Mesendoderm (in vitro differentiated cells): Measurements from ENCODE around the gene IL6R.

Source experiments
- DNase-seq: peaks from one replicate; pipeline ENCODE4 v3.0.0; 2013
- H2AK5ac ChIP-seq: 2 replicates; pipeline ENCODE4 v1.6.1; 2013; ENCODE audit warnings: low read length, inconsistent platforms
- H2BK120ac ChIP-seq: 2 replicates; pipeline ENCODE4 v1.6.1; 2013; ENCODE audit warnings: low read depth, mild to moderate bottlenecking, low read length, moderate library complexity, mixed read lengths
- H2BK15ac ChIP-seq: replicated peaks from 2 replicates; pipeline ENCODE4 v1.6.1; 2013; ENCODE audit warnings: low read depth, mild to moderate bottlenecking, moderate library complexity
- H2BK5ac ChIP-seq: 2 replicates; pipeline ENCODE4 v1.6.1; 2013; ENCODE audit warnings: low read length, inconsistent platforms
- H3K18ac ChIP-seq: 2 replicates; pipeline ENCODE4 v1.6.1; 2013; ENCODE audit warnings: mild to moderate bottlenecking, low read length, mixed read lengths
- H3K23ac ChIP-seq: one replicate; pipeline ENCODE4 v1.6.1; 2013; ENCODE audit warnings: low read length
- H3K27ac ChIP-seq: 2 replicates; pipeline ENCODE4 v1.5.1; 2013; ENCODE audit warnings: low read depth, mild to moderate bottlenecking, inconsistent platforms, low read length, moderate library complexity
- H3K27me3 ChIP-seq: 2 replicates; pipeline ENCODE4 v1.6.1; 2013; ENCODE audit warnings: low read length, control low read depth, mild to moderate bottlenecking, inconsistent platforms; ENCODE audit not compliant: insufficient read depth, poor library complexity
- H3K36me3 ChIP-seq: 2 replicates; pipeline ENCODE4 v1.6.1; 2013; ENCODE audit warnings: low read length, inconsistent platforms; ENCODE audit not compliant: control insufficient read depth, insufficient read depth
- H3K4ac ChIP-seq: one replicate; pipeline ENCODE4 v1.6.1; 2013; ENCODE audit warnings: low read depth, mild to moderate bottlenecking, low read length, moderate library complexity
- H3K4me1 ChIP-seq: 2 replicates; pipeline ENCODE4 v1.6.1; 2013; ENCODE audit warnings: low read depth, low read length, inconsistent platforms; ENCODE audit not compliant: control insufficient read depth
- H3K4me2 ChIP-seq: 2 replicates; pipeline ENCODE4 v1.6.1; 2013; ENCODE audit warnings: low read length
- H3K4me3 ChIP-seq: 2 replicates; pipeline ENCODE4 v1.5.1; 2013; ENCODE audit warnings: mild to moderate bottlenecking, low read length
- H3K56ac ChIP-seq: one replicate; pipeline ENCODE4 v1.6.1; 2013; ENCODE audit warnings: low read length
- H3K79me1 ChIP-seq: 2 replicates; pipeline ENCODE4 v1.6.1; 2013; ENCODE audit warnings: low read length, inconsistent platforms
- H3K79me2 ChIP-seq: 2 replicates; pipeline ENCODE4 v1.6.1; 2013; ENCODE audit warnings: mild to moderate bottlenecking, low read length; ENCODE audit not compliant: control insufficient read depth, insufficient read depth
- H3K9ac ChIP-seq: 2 replicates; pipeline ENCODE4 v1.6.1; 2013; ENCODE audit warnings: low read length, inconsistent platforms
- H4K5ac ChIP-seq: one replicate; pipeline ENCODE4 v1.6.1; 2013; ENCODE audit warnings: low read length
- H4K8ac ChIP-seq: one replicate; pipeline ENCODE4 v1.6.1; 2013; ENCODE audit warnings: low read depth, mild to moderate bottlenecking, control low read depth, low read length, moderate library complexity
- WGBS: extraction: QIAGEN DNeasy Blood & Tissue Kit; methylation state at CpG from one replicate; pipeline ENCODE4 v1.1.7; 2013; ENCODE audit warnings: low lambda C conversion rate, missing lambda C conversion rate; ENCODE audit not compliant: insufficient coverage; ENCODE audit errors: extremely low coverage; 5-methylcytosine and 5-hydroxymethylcytosine counted together

The IL6R gene

DNA sequence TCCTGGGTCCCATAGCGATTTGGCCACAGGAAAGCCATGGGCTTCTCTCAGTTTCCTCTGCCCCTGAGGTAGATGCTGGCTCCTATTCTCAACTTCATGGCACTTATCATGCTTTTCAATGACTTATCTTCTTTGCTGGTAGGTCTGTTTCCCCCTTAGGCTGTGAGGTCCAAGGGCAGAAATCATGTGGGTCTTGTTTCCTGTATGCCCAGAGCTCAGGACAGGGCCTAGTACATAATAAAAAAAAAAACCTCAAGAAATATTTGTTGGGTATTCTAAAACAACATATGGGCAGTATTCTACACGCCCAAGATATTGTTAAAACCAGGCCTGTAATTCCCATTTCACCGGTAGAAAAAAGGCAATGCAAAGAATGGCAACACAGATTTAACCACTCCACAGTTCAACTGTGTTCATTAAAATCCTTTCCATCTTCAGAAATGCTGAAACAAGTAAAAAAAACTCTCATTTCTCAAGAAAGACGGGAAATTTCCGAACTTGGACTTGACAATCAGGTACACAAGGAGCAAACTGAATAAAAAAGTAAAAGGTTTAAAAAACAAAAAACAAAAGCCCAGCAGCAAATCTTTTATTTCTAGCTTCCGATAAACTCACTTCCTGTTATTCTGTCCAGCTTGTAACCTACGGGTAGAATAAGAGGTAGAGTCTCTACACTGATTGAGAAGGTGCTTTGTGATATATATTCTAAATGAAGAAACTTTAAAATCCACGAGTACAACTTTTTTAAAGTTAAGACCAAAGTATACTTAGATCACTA is 90.5 kb downstream of the IL6R start:
- H2BK120ac ChIP-seq, result no peak overlapping the region
- H3K4me1 ChIP-seq, result peaks cover 4% of the 10 kb centered on the region
- H4K5ac ChIP-seq, result no peak overlapping the region
- no peak overlapping the region for H4K8ac ChIP-seq
- no peak overlapping the region for H2AK5ac ChIP-seq
- H3K9ac ChIP-seq, result no peak overlapping the region
- H3K36me3 ChIP-seq, result no peaks in the 10 kb centered on the region
- no peak overlapping the region for H3K4me2 ChIP-seq
- WGBS, result no CpG with 5 or more reads among the region's 8 CpGs
- no peak overlapping the region for H3K4me3 ChIP-seq
- no peak overlapping the region for H2BK5ac ChIP-seq
- H3K27ac ChIP-seq, result no peak overlapping the region
- H3K79me1 ChIP-seq, result no peaks in the 10 kb centered on the region
- no peak overlapping the region for H3K56ac ChIP-seq
- H3K79me2 ChIP-seq, result no peaks in the 10 kb centered on the region
- no peak overlapping the region for H3K18ac ChIP-seq
- DNase-seq, result no peak
- peaks cover 14% of the 10 kb centered on the region for H3K27me3 ChIP-seq
- H3K4ac ChIP-seq, result no peak overlapping the region
- H3K23ac ChIP-seq, result no peak overlapping the region
- no peak overlapping the region for H2BK15ac ChIP-seq

DNA sequence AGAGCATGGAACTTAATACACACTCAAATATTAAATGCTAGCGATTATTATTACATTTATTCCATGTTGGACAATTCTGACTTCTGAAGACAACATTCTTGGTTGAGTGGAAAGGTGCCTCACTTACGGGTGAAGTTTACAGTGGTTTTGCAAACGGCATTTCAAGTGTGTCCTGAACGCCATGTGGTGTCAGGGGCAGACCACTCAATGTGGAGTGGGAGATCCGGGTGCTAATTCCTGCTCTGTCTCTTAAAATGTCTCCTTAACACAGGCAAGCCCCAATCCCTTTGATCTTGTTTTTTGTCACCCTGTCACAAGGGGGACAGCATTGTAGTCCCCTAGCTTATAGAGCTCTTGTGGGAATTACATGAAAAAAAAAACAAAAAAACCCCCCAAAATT is 91.2 kb downstream of the IL6R start:
- Histone ChIP-seq H3K36me3 (no peaks in the 10 kb centered on the region), H2AK5ac (no peak overlapping the region), H4K8ac (no peak overlapping the region), H4K5ac (no peak overlapping the region), H3K27me3 (peaks cover 20% of the 10 kb centered on the region), H3K79me2 (no peaks in the 10 kb centered on the region), H3K4me3 (no peak overlapping the region), H2BK120ac (no peak overlapping the region), H3K4me1 (peaks cover 4% of the 10 kb centered on the region), H3K4ac (no peak overlapping the region), H3K9ac (no peak overlapping the region), H3K23ac (no peak overlapping the region), H3K18ac (no peak overlapping the region), H3K4me2 (no peak overlapping the region), H3K79me1 (no peaks in the 10 kb centered on the region), H3K27ac (no peak overlapping the region), H2BK5ac (no peak overlapping the region), H3K56ac (no peak overlapping the region), H2BK15ac (no peak overlapping the region)
- WGBS, result no CpG with 5 or more reads among the region's 5 CpGs
- DNase-seq, result no peak

DNA sequence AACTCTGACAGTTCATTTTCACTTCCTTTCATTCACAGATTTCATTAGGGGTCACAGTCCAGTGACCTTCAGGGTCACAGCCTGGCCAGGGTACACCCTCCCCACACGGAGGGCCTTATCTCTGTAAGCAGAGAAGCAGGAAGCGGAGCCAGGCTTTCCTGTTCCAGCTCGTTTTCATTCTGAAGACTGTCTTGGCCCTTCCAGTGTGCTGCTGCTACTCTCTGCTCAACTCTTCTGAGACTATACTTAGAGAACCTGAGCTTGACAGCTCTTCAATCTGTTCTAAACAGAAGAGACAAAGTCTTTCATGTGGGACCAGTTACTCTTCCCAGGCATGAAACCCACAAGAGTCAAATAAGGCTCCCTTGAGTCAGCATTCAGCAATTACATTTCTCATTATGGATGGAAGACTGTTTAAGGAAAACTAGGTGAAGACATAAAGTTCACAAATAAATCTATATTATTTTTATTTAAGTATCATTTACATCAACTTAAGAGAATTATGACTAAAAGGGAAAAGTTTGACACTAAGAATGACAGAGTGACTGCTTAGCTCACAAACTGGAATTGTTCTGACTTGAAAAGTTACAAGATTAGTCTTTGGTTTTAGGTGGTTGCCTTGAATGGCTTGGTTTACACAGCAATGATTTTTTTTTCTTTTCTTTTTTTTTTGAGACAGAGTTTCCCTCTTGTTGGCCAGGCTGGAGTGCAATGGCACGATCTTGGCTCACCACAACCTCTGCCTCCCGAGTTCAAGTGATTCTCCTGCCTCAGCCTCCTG is 92.1 kb downstream of the IL6R start:
- no peak overlapping the region for H3K4ac ChIP-seq
- peak; percentile 41 for DNase-seq

DNA sequence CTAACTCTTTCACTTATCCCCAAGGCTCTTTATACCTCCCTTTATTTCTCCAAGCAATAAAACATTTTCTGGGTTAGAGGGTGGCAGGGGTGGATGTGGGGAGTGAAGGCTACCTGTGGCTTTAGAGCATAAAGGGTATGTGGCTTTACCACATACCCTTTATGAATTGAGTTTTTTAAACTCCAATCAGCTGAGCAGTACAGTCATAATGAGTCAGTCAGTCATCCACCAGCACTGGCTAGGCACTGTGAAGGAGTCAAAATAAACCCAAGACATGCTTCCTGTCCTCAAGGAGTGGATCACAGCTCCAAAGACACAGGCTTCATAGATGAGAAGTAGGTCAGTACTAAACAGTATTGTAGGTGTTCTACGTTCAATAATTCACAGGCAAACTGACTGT is 94.3 kb downstream of the IL6R start:
- Histone ChIP-seq H3K79me1 (no peaks in the 10 kb centered on the region), H3K27me3 (peaks cover 35% of the 10 kb centered on the region), H2AK5ac (no peak overlapping the region), H3K27ac (no peak overlapping the region), H2BK120ac (no peak overlapping the region), H2BK5ac (no peak overlapping the region), H3K56ac (no peak overlapping the region), H3K36me3 (no peaks in the 10 kb centered on the region), H3K18ac (no peak overlapping the region), H4K8ac (no peak overlapping the region), H4K5ac (no peak overlapping the region), H3K4me3 (no peak overlapping the region), H3K79me2 (no peaks in the 10 kb centered on the region), H2BK15ac (no peak overlapping the region), H3K4me2 (no peak overlapping the region), H3K9ac (no peak overlapping the region), H3K23ac (no peak overlapping the region), H3K4ac (no peak overlapping the region), H3K4me1 (peaks cover 2% of the 10 kb centered on the region)
- WGBS, result no CpG with 5 or more reads among the region's 1 CpG
- no peak for DNase-seq

More for the DNA sequence above, 92.1 kb downstream of the IL6R start:
- H3K36me3 ChIP-seq, result no peaks in the 10 kb centered on the region
- H4K5ac ChIP-seq, result no peak overlapping the region
- no peak overlapping the region for H3K4me3 ChIP-seq
- WGBS, result no CpG with 5 or more reads among the region's 5 CpGs
- no peak overlapping the region for H2BK120ac ChIP-seq
- peaks cover 4% of the 10 kb centered on the region for H3K4me1 ChIP-seq
- H3K9ac ChIP-seq, result no peak overlapping the region
- H2BK15ac ChIP-seq, result no peak overlapping the region
- no peaks in the 10 kb centered on the region for H3K79me1 ChIP-seq
- no peak overlapping the region for H2BK5ac ChIP-seq
- H3K27me3 ChIP-seq, result peaks cover 28% of the 10 kb centered on the region
- H3K4me2 ChIP-seq, result no peak overlapping the region
- no peak overlapping the region for H2AK5ac ChIP-seq
- H3K23ac ChIP-seq, result no peak overlapping the region
- H3K56ac ChIP-seq, result no peak overlapping the region
- H3K27ac ChIP-seq, result no peak overlapping the region
- H4K8ac ChIP-seq, result no peak overlapping the region
- H3K79me2 ChIP-seq, result no peaks in the 10 kb centered on the region
- H3K18ac ChIP-seq, result no peak overlapping the region

DNA sequence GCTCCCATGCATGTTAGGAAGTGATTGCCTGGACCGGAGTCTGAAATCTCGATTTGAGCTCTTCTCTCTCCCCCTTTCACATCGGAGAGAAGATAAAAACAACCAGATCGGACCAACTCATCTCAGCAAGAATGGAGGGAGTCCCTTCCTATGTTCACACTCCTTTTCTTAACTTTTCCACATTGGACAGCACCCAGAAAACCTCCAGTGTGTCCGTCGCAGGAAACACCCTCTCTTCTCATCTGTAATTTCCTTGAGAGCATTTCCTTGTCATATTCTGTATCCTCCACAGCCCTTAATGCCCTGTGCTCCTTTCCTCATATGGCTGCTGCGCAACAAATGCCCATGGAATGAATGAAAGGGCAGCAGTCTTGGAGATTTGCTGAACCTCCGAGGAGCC is 95.4 kb downstream of the IL6R start:
- no peak overlapping the region for H4K5ac ChIP-seq
- no peak overlapping the region for H3K4me2 ChIP-seq
- no peak overlapping the region for H4K8ac ChIP-seq
- H2AK5ac ChIP-seq, result no peak overlapping the region
- H2BK120ac ChIP-seq, result no peak overlapping the region
- H3K23ac ChIP-seq, result no peak overlapping the region
- H3K9ac ChIP-seq, result no peak overlapping the region
- no peak overlapping the region for H3K4me3 ChIP-seq
- no peaks in the 10 kb centered on the region for H3K79me2 ChIP-seq
- no peak overlapping the region for H3K4ac ChIP-seq
- H3K27me3 ChIP-seq, result peaks cover 35% of the 10 kb centered on the region
- DNase-seq, result no peak
- H3K4me1 ChIP-seq, result peaks cover 2% of the 10 kb centered on the region
- H3K79me1 ChIP-seq, result no peaks in the 10 kb centered on the region
- no peak overlapping the region for H2BK5ac ChIP-seq
- WGBS, result no CpG with 5 or more reads among the region's 8 CpGs
- H3K27ac ChIP-seq, result no peak overlapping the region
- no peaks in the 10 kb centered on the region for H3K36me3 ChIP-seq
- no peak overlapping the region for H3K56ac ChIP-seq
- H2BK15ac ChIP-seq, result no peak overlapping the region
- H3K18ac ChIP-seq, result no peak overlapping the region
